Smooth muscle cell (in vitro differentiated cells): ENCODE results near the gene DNAJC6. TPM values are rescaled to one million over a fixed set of nuclear protein-coding genes. Genes with fewer than 3 reads are reported as not detected.

ENCODE experiments used
- DNase-seq: peaks from one replicate; lab custom pipeline; 2025; ENCODE audit not compliant: unreplicated experiment; lab: John Stamatoyannopoulos, UW
- H2AFZ ChIP-seq: fragments of 200-600 bp; sonication (generic); 2 replicates; pipeline ENCODE4 v1.6.0; 2016; ENCODE audit warnings: antibody characterized with exemption, low read depth, mild to moderate bottlenecking
- H3F3A ChIP-seq: fragments of 200-600 bp; sonication (generic); 2 replicates; pipeline ENCODE4 v1.6.0; 2017; ENCODE audit warnings: antibody characterized with exemption, low read depth
- H3K27ac ChIP-seq: fragments of 200-600 bp; sonication (generic); 2 replicates; pipeline ENCODE4 v1.5.1; 2016; ENCODE audit warnings: low read depth, mild to moderate bottlenecking
- H3K27me3 ChIP-seq: fragments of 200-600 bp; sonication (generic); 2 replicates; pipeline ENCODE4 v1.6.1; 2016; ENCODE audit warnings: low read depth, mild to moderate bottlenecking
- H3K36me3 ChIP-seq: fragments of 200-600 bp; sonication (generic); 2 replicates; pipeline ENCODE4 v1.5.1; 2016; ENCODE audit warnings: low read depth
- H3K4me1 ChIP-seq: fragments of 200-600 bp; sonication (generic); 2 replicates; pipeline ENCODE4 v1.5.1; 2016; ENCODE audit warnings: low read depth
- H3K4me2 ChIP-seq: fragments of 200-600 bp; sonication (generic); 2 replicates; pipeline ENCODE4 v1.6.0; 2016; ENCODE audit warnings: mild to moderate bottlenecking
- H3K4me3 ChIP-seq: fragments of 200-600 bp; sonication (generic); 2 replicates; pipeline ENCODE4 v1.5.1; 2016; ENCODE audit warnings: mild to moderate bottlenecking
- H3K79me2 ChIP-seq: fragments of 200-600 bp; sonication (generic); 2 replicates; pipeline ENCODE4 v1.6.0; 2016; ENCODE audit warnings: low read depth, mild to moderate bottlenecking
- H3K9ac ChIP-seq: fragments of 200-600 bp; sonication (generic); 2 replicates; pipeline ENCODE4 v1.6.0; 2016; ENCODE audit warnings: low read depth
- H3K9me3 ChIP-seq: fragments of 200-600 bp; sonication (generic); replicated peaks from 2 replicates; pipeline ENCODE4 v1.5.1; 2016; ENCODE audit warnings: low read depth
- H4K20me1 ChIP-seq: fragments of 200-600 bp; sonication (generic); 2 replicates; pipeline ENCODE4 v1.6.0; 2016; ENCODE audit warnings: low read depth
- WGBS: methylation state at CpG from one replicate; pipeline ENCODE4 v1.1.7; 2016; ENCODE audit warnings: low lambda C conversion rate; 5-methylcytosine and 5-hydroxymethylcytosine counted together
- polyA plus RNA-seq: library from polyadenylated mRNA; unstranded; fragments of >200 nt; fragmentation: Nextera tagmentation; extraction: Ambion mirVana; gene quantifications from 2 replicates; pipeline ENCODE4 v1.2.1, GENCODE V29; 2016
- total RNA-seq: library from RNA; depleted of rRNA; stranded (reverse); fragments of >200 nt; gene quantifications from 2 replicates; pipeline ENCODE4 v1.2.3, GENCODE V29; 2014
- TF ChIP-seq, protein P1 (sequence below): fragments of 200-600 bp; sonication (generic); IDR thresholded peaks from 2 replicates; pipeline ENCODE4 v1.5.1; 2017; ENCODE audit warnings: borderline replicate concordance, mild to moderate bottlenecking, antibody characterized with exemption; ENCODE audit not compliant: insufficient read depth, poor library complexity, severe bottlenecking

The DNAJC6 gene
- total and polyA plus RNA-seq, 2 experiments from 2014 or later, result 0.70 to 7.8 TPM

DNA sequence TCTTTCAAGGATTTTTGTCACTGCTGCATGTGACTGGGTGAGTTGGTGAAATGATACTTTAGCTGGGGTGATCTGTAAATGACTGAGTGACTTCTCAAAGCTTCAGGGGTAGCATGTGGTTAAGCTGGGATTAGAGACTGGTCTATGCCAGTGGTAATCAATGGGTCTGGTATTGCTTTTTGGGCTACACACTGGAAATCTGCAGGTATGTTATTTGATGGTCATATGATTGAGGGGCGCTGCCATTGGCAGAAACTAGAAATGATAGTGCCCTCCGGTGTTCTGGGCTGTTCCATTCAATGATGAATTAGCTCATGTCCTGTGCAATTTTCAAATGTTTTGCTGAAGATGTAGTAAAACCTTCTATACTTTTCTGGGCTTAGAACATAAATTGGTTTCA is 39.7 kb upstream of the DNAJC6 start:
- TF ChIP-seq, protein P1, sequence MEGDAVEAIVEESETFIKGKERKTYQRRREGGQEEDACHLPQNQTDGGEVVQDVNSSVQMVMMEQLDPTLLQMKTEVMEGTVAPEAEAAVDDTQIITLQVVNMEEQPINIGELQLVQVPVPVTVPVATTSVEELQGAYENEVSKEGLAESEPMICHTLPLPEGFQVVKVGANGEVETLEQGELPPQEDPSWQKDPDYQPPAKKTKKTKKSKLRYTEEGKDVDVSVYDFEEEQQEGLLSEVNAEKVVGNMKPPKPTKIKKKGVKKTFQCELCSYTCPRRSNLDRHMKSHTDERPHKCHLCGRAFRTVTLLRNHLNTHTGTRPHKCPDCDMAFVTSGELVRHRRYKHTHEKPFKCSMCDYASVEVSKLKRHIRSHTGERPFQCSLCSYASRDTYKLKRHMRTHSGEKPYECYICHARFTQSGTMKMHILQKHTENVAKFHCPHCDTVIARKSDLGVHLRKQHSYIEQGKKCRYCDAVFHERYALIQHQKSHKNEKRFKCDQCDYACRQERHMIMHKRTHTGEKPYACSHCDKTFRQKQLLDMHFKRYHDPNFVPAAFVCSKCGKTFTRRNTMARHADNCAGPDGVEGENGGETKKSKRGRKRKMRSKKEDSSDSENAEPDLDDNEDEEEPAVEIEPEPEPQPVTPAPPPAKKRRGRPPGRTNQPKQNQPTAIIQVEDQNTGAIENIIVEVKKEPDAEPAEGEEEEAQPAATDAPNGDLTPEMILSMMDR, result no peak
- no peaks in the 10 kb centered on the region for H3F3A ChIP-seq
- H3K9ac ChIP-seq, result no peak overlapping the region
- H3K4me3 ChIP-seq, result no peak overlapping the region
- H3K4me2 ChIP-seq, result no peak overlapping the region
- H3K9me3 ChIP-seq, result no peaks in the 10 kb centered on the region
- WGBS, result 91% methylated on average over 2 of the region's 2 CpGs
- H4K20me1 ChIP-seq, result no peaks in the 10 kb centered on the region
- H3K27ac ChIP-seq, result no peak overlapping the region
- H3K36me3 ChIP-seq, result no peaks in the 10 kb centered on the region
- peaks cover 7% of the 10 kb centered on the region for H3K4me1 ChIP-seq
- no peak overlapping the region for H2AFZ ChIP-seq
- DNase-seq, result no peak
- peaks cover 5% of the 10 kb centered on the region for H3K79me2 ChIP-seq
- no peaks in the 10 kb centered on the region for H3K27me3 ChIP-seq

DNA sequence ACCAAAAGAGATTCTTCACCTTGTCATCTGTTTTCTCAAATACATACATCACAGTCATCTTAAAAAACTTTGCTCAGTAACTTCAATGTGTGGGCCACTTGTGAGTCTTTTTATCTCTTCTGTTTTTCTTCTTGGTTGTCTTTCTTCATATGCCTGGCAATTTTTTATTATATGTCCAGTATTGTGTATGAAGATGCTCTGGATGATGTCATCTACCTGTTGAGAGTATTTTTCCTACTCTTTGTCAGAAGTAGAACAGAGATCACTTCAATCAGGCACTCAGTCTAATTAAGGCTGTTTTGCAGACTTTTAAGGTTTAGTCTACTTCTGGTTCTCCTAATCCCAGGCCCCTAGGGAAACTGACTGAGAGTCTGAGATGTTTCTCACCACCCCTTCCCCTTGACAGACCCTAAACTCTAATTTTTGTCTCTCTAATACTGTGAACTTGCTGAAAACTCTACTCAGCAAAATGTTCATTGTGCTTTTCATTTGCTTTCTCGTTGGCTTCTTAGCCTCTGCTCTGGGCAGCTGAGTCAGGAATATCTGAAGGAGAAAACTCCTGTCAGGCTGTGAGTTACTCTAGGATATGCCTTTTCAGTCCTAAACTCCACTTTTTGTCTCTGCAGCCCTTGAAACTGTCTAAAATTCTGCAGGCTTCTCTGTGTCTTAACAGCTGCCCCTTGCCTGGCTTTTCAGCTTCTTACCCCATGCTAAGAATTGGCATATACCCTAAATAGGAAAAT is 33.0 kb upstream of the DNAJC6 start:
- H3K9me3 ChIP-seq, result no peaks in the 10 kb centered on the region
- no peak overlapping the region for H3K9ac ChIP-seq
- H3K4me3 ChIP-seq, result no peak overlapping the region
- H3K4me1 ChIP-seq, result peaks cover 34% of the 10 kb centered on the region
- H3K36me3 ChIP-seq, result no peaks in the 10 kb centered on the region
- H2AFZ ChIP-seq, result no peak overlapping the region
- no peaks in the 10 kb centered on the region for H3K27me3 ChIP-seq
- no peak overlapping the region for H3K27ac ChIP-seq
- H3K4me2 ChIP-seq, result no peak overlapping the region
- 13% methylated on average over 1 of the region's 1 CpG for WGBS
- TF ChIP-seq, protein P1, result no peak
- peaks cover 9% of the 10 kb centered on the region for H3K79me2 ChIP-seq
- no peak for DNase-seq
- H3F3A ChIP-seq, result peaks cover 5% of the 10 kb centered on the region
- H4K20me1 ChIP-seq, result no peaks in the 10 kb centered on the region

GRCh38 chr1:65277605-65278347 is 31.6 kb upstream of the DNAJC6 start:
- H3K36me3 ChIP-seq, result no peaks in the 10 kb centered on the region
- H3F3A ChIP-seq, result peaks cover 5% of the 10 kb centered on the region
- TF ChIP-seq, protein P1, result no peak
- WGBS, result 22% methylated on average over 10 of the region's 10 CpGs
- peaks cover 9% of the 10 kb centered on the region for H3K79me2 ChIP-seq
- peaks cover 42% of the 10 kb centered on the region for H3K4me1 ChIP-seq
- no peaks in the 10 kb centered on the region for H4K20me1 ChIP-seq
- H3K9ac ChIP-seq, result no peak overlapping the region
- peak overlapping the region; percentile 77 for H3K4me2 ChIP-seq
- H3K27me3 ChIP-seq, result no peaks in the 10 kb centered on the region
- DNase-seq, result no peak
- H2AFZ ChIP-seq, result no peak overlapping the region
- no peak overlapping the region for H3K4me3 ChIP-seq
- H3K27ac ChIP-seq, result peak overlapping the region; percentile 32
- H3K9me3 ChIP-seq, result no peaks in the 10 kb centered on the region
